Prostate gland (tissue), 2 donors: ENCODE measurements around the gene ACVR1C. TPM values are rescaled to one million over a fixed set of nuclear protein-coding genes. Genes with fewer than 3 reads are reported as not detected.

Experiments used
- DNase-seq: peaks from one replicate; pipeline ENCODE4 v3.0.0-alpha.2; 2019; ENCODE audit warnings: low spot score
- H3K27ac ChIP-seq, 2 donors: fragments of 200-600 bp; sonication (generic); 2 replicates each; pipeline ENCODE4 v1.5.1; 2017 to 2019
- H3K27me3 ChIP-seq: fragments of 200-600 bp; sonication (generic); replicated peaks from 2 replicates; pipeline ENCODE4 v1.5.1; 2019; ENCODE audit not compliant: insufficient read depth
- H3K36me3 ChIP-seq, 2 donors: fragments of 200-600 bp; sonication (generic); 1 replicate in 1 of 2; 2 replicates in 1 of 2; pipeline versions ENCODE4 v1.5.1 to v1.8.1; 2017 to 2019
- H3K4me1 ChIP-seq: fragments of 200-600 bp; sonication (generic); replicated peaks from 2 replicates; pipeline ENCODE4 v1.5.1; 2019
- H3K4me3 ChIP-seq, 2 donors: fragments of 200-600 bp; sonication (generic); 2 replicates each; pipeline ENCODE4 v1.5.1; 2017 to 2019
- H3K9me3 ChIP-seq: fragments of 200-600 bp; sonication (generic); 2 replicates; pipeline ENCODE4 v1.5.1; 2017
- CTCF ChIP-seq, 4 experiments: fragments of 200-600 bp in 2 of 4; fragments of 450-650 bp in 2 of 4; sonication (generic) in 2 of 4; IDR thresholded peaks; 1 replicate in 3 of 4; 2 replicates in 1 of 4; pipeline ENCODE4 v1.5.1; 2016 to 2019; ENCODE audit warnings: antibody characterized with exemption in 4 of 4, mild to moderate bottlenecking in 2 of 4, moderate library complexity in 2 of 4
- POLR2A ChIP-seq: fragments of 450-650 bp; IDR thresholded peaks from one replicate; pipeline ENCODE4 v1.6.1; 2016; ENCODE audit warnings: antibody characterized with exemption, mild to moderate bottlenecking
- POLR2AphosphoS5 ChIP-seq: sonication (generic); formaldehyde crosslinking; IDR thresholded peaks from one replicate; pipeline ENCODE4 v1.6.1; 2017; ENCODE audit warnings: antibody characterized with exemption
- WGBS: methylation state at CpG from one replicate; pipeline ENCODE4 v1.1.5; 2018; 5-methylcytosine and 5-hydroxymethylcytosine counted together
- intact Hi-C: fragments of 100-400 bp; cut with DNase I; formaldehyde crosslinking; loops from one replicate; pipeline ENCODE4 v1.14.2; 2022
- total RNA-seq, 2 donors: library from RNA; depleted of rRNA; stranded (reverse); fragments of >200 nt; gene quantifications; one replicate each; pipeline ENCODE4 v1.1.0, GENCODE V29; 2016

Gene ACVR1C
- total RNA-seq, 2 donors from 2014 or later, result 0.09 to 2.0 TPM

DNA sequence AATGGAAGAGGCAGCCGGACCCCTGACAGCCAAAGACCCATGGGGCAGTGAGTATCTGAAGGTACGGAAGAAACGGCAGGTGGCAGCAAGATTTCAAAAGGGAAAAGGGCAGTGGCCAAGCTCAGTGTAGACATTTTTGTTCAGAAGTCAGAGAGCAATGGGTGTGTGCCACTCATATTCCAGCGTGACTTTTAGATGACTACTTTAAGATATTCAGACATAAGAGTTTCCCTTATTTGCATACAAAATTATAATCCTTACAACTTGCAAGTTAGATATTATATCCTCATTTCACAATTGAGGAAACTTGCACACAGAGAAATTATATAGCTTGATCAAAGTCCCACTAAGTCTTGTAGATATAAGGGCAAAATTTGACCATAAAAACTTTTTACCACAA lies 124.0 kb downstream of the ACVR1C start:
- TF ChIP-seq POLR2A (no peak), POLR2AphosphoS5 (no peak), CTCF (IDR thresholded peaks at IDR 0.05) (no peak)
- no peaks in the 10 kb centered on the region for H3K9me3 ChIP-seq
- no peaks in the 10 kb centered on the region for H3K36me3 ChIP-seq
- no peaks in the 10 kb centered on the region for H3K4me1 ChIP-seq
- no peak for DNase-seq
- intact Hi-C loops, result no loop called here
- H3K27me3 ChIP-seq, result no peaks in the 10 kb centered on the region
- H3K4me3 ChIP-seq, result no peak overlapping the region
- no peak overlapping the region for H3K27ac ChIP-seq
- WGBS, result 96% methylated on average over 4 of the region's 4 CpGs

DNA sequence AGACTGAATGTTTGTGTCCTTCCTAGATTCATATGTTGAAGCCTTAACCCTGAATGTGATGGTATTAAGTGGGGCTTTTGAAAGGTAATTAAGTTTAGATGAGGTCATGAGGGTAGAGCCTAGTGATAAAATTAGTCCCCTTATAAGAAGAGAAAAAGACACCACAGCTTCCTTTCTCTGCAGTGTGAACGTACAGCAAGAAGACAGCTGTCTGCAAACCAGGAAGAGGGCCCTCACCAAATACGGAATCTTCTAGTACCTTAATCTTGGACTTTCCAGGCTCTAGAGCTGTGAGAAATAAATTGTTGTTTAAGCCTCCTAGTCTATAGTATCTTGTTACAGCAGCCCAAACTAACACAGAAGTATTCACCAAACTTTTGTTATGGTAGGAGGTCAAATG lies 127.6 kb downstream of the ACVR1C start:
- Histone ChIP-seq H3K36me3 (no peaks in the 10 kb centered on the region), H3K9me3 (no peaks in the 10 kb centered on the region), H3K27me3 (no peaks in the 10 kb centered on the region), H3K4me3 (no peak overlapping the region), H3K27ac (no peak overlapping the region), H3K4me1 (no peaks in the 10 kb centered on the region)
- no peak for TF ChIP-seq CTCF (IDR thresholded peaks at IDR 0.05)
- TF ChIP-seq POLR2A, result no peak
- no peak for TF ChIP-seq POLR2AphosphoS5
- 82% methylated on average over 2 of the region's 2 CpGs for WGBS
- intact Hi-C loops, result no loop called here
- DNase-seq, result no peak

DNA sequence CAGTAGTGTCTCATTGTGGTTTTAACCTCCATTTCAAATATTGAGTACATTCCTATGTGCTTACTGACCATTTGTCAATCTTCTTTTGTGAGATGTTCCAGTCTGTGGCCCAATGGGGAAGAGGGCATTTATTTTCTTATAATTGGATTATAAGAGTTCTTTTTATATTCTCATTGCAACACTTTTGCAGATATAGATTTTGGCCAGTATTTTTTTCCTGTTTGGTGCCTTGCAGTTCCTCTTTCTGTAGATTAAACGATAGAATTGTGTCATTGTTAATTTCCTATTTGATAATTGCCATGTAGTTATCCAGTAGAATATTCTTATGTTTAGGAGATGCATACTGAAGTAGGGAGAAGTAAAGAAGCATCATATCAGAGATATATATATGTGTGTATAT lies 128.3 kb downstream of the ACVR1C start:
- TF ChIP-seq CTCF (IDR thresholded peaks at IDR 0.05), result no peak
- DNase-seq, result no peak
- Histone ChIP-seq H3K27ac (no peak overlapping the region), H3K36me3 (no peaks in the 10 kb centered on the region), H3K4me3 (no peak overlapping the region), H3K9me3 (no peaks in the 10 kb centered on the region), H3K4me1 (no peaks in the 10 kb centered on the region), H3K27me3 (no peaks in the 10 kb centered on the region)
- 83% methylated on average over 1 of the region's 1 CpG for WGBS
- intact Hi-C loops, result no loop called here

DNA sequence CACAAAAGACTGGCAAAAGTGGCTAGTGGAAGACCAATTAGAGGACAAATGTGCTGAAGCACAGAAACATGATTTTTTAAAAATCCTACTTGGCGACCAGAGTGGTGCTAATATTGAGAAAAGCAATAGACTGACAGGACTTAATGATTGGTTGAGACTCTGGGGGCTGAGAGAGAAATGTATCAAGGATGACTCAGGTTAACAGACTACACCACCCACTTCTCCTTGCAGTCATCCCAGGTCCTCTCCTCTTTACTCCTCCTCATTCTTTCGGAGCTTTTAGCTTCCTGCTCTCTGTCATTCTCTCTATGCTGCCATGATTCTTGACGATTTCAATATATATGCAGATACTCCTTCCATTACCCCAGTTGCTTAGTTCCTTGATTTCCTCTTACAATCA lies 130.2 kb downstream of the ACVR1C start:
- Histone ChIP-seq H3K4me3 (no peak overlapping the region), H3K9me3 (no peaks in the 10 kb centered on the region), H3K4me1 (no peaks in the 10 kb centered on the region), H3K27ac (no peak overlapping the region), H3K27me3 (no peaks in the 10 kb centered on the region), H3K36me3 (no peaks in the 10 kb centered on the region)
- no peak for DNase-seq
- intact Hi-C loops, result no loop called here
- WGBS, result 91% methylated on average over 3 of the region's 3 CpGs
- no peak for TF ChIP-seq POLR2AphosphoS5
- TF ChIP-seq POLR2A, result no peak
- no peak for TF ChIP-seq CTCF (IDR thresholded peaks at IDR 0.05)

DNA sequence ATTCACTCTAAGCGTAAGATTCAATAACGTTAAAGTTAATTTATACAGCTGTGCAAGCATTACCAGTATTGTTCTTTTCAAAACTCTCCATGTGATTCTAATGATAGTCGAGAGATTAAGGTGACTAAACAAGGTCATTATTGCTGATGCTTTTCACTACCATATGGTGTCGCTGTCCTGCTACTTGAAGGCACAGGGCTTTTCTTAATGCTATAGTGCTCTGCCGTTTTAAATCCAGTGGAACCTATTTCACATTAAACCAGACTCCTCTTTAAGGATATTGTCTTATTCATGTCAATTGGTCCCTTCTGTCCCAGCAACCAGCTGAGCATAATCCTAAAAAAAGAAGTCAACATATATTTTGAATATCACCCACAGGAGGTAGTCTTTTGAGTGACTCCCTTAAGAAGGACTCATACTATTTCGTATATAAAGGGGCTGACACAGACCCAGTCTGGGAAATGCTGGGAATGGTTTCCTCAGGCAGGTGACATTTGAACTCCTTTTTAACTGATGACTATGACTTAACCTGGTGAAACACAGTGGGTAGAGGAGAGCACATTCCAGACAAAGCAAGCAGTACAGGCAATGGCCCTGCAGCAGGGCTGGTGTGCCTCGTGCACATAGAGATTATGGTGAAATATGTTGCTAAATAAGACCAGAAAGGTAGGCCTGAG lies 130.9 kb downstream of the ACVR1C start:
- Histone ChIP-seq H3K4me1 (no peaks in the 10 kb centered on the region), H3K9me3 (no peaks in the 10 kb centered on the region), H3K4me3 (no peak overlapping the region), H3K36me3 (no peaks in the 10 kb centered on the region), H3K27me3 (no peaks in the 10 kb centered on the region), H3K27ac (no peak overlapping the region)
- 30% methylated on average over 7 of the region's 7 CpGs for WGBS
- DNase-seq, result no peak
- intact Hi-C loops, result no loop called here
- TF ChIP-seq CTCF (IDR thresholded peaks at IDR 0.05), result peak in 3 of 4 experiments; percentile 34 to 62 (median 45)
- no peak for TF ChIP-seq POLR2AphosphoS5
- TF ChIP-seq POLR2A, result no peak
